ELF-1 (cell line): ENCODE results near the gene NET1.
"Not testable (repeated sequence)": the region's sequence is repeated elsewhere in the genome, so short reads cannot be mapped to it uniquely, and the experiment has no call there.

Experiments
- DNase-seq: peaks from one replicate; pipeline ENCODE4 v3.0.0-alpha.2; 2016; ENCODE audit warnings: low read depth, low spot score

Gene NET1

GRCh38 chr10:5399332-5399731 is 13.0 kb upstream of the NET1 start:
- no peak for DNase-seq

- DNase-seq = no peak
Measured at GRCh38 chr10:5400468-5401240, 11.7 kb upstream of the NET1 start.

- DNase-seq = no peak
Measured at GRCh38 chr10:5402798-5403197, 9.6 kb upstream of the NET1 start.

GRCh38 chr10:5404208-5405041 is 7.9 kb upstream of the NET1 start, which contains the start of gene TUBAL3:
TSS of gene TUBAL3 (minus strand) at chr10:5404828. CDS start at chr10:5404792, 36 bp downstream.
- DNase-seq = no peak

GRCh38 chr10:5406918-5407317 is 5.4 kb upstream of the NET1 start:
- no peak for DNase-seq

- DNase-seq = not testable (repeated sequence)
Measured at GRCh38 chr10:5410787-5411186, 1.6 kb upstream of the NET1 start.

GRCh38 chr10:5411941-5412276 is 448 bp upstream of the NET1 start:
- DNase-seq = no peak

GRCh38 chr10:5413012-5413938 is 918 bp downstream of the NET1 start:
- DNase-seq = peak; percentile 27

GRCh38 chr10:5416981-5417380 is 4.6 kb downstream of the NET1 start:
- no peak for DNase-seq

GRCh38 chr10:5418584-5418983 is 6.2 kb downstream of the NET1 start:
- no peak for DNase-seq

- no peak for DNase-seq
Measured at GRCh38 chr10:5419466-5420094, 7.2 kb downstream of the NET1 start.

- no peak for DNase-seq
Measured at GRCh38 chr10:5423771-5424170, 11.4 kb downstream of the NET1 start.

- DNase-seq = no peak
Measured at GRCh38 chr10:5424751-5425150, 12.4 kb downstream of the NET1 start.

- DNase-seq = no peak
Measured at GRCh38 chr10:5428133-5428532, 15.8 kb downstream of the NET1 start.

- no peak for DNase-seq
Measured at GRCh38 chr10:5433182-5433581, 20.8 kb downstream of the NET1 start.

- DNase-seq = no peak
Measured at GRCh38 chr10:5434017-5434753, 21.8 kb downstream of the NET1 start.

- no peak for DNase-seq
Measured at GRCh38 chr10:5435328-5435727, 23.0 kb downstream of the NET1 start.

- no peak for DNase-seq
Measured at GRCh38 chr10:5440206-5440605, 27.8 kb downstream of the NET1 start.

GRCh38 chr10:5441106-5441505 is 28.7 kb downstream of the NET1 start:
- no peak for DNase-seq

GRCh38 chr10:5442065-5442989 is 30.0 kb downstream of the NET1 start:
- no peak for DNase-seq
